OCI-LY1 (cell line): ENCODE results near the gene AADAT.

Source experiments
- EZH2 ChIP-seq: fragments of 200-600 bp; sonication (generic), shearing (Covaris generic); IDR thresholded peaks from 2 replicates; pipeline ENCODE4 v1.8.0; 2017; ENCODE audit warnings: borderline replicate concordance, mixed run types, mild to moderate bottlenecking, antibody characterized with exemption, low read length, moderate library complexity, mixed read lengths
- TF ChIP-seq, protein P1 (sequence below): fragments of 200-600 bp; sonication (generic), shearing (Covaris generic); IDR thresholded peaks from 2 replicates; pipeline ENCODE4 v1.5.1; 2017; ENCODE audit warnings: mild to moderate bottlenecking, antibody characterized with exemption, low read length, moderate library complexity, mixed read lengths

DNA sequence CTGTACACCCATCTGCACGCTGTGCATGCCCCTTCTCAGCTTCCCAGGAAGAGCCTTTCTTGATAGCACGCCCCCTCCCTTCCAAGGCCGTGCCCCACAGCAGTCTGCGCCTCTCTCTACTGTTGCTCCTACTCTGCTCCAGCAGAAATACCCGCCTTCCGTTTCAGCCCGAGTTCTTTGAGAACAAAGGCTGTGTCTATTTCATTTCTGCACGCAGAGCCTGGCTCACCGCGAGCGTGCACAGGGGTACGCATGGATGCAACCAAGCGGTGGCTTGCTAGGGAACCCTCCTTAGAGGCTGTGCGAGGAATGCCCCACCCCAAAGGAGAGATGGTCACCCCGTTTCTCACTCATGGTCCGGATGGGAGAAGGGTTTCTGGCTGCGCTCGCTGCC, 485 bp downstream of the AADAT start:
- TF ChIP-seq, protein P1, sequence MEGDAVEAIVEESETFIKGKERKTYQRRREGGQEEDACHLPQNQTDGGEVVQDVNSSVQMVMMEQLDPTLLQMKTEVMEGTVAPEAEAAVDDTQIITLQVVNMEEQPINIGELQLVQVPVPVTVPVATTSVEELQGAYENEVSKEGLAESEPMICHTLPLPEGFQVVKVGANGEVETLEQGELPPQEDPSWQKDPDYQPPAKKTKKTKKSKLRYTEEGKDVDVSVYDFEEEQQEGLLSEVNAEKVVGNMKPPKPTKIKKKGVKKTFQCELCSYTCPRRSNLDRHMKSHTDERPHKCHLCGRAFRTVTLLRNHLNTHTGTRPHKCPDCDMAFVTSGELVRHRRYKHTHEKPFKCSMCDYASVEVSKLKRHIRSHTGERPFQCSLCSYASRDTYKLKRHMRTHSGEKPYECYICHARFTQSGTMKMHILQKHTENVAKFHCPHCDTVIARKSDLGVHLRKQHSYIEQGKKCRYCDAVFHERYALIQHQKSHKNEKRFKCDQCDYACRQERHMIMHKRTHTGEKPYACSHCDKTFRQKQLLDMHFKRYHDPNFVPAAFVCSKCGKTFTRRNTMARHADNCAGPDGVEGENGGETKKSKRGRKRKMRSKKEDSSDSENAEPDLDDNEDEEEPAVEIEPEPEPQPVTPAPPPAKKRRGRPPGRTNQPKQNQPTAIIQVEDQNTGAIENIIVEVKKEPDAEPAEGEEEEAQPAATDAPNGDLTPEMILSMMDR = no peak
- no peak for TF ChIP-seq EZH2
